HG02623 (cell line): Measurements from ENCODE around the gene EDDM3A.
"Not testable (repeated sequence)": the region's sequence is repeated elsewhere in the genome, so short reads cannot be mapped to it uniquely, and the experiment has no call there.

Source experiments
- ATAC-seq: cut with Tn5 transposase; IDR thresholded peaks from one replicate; pipeline ENCODE4 v1.9.1; 2021; ENCODE audit warnings: moderate library complexity; ENCODE audit not compliant: unreplicated experiment

EDDM3A gene

DNA sequence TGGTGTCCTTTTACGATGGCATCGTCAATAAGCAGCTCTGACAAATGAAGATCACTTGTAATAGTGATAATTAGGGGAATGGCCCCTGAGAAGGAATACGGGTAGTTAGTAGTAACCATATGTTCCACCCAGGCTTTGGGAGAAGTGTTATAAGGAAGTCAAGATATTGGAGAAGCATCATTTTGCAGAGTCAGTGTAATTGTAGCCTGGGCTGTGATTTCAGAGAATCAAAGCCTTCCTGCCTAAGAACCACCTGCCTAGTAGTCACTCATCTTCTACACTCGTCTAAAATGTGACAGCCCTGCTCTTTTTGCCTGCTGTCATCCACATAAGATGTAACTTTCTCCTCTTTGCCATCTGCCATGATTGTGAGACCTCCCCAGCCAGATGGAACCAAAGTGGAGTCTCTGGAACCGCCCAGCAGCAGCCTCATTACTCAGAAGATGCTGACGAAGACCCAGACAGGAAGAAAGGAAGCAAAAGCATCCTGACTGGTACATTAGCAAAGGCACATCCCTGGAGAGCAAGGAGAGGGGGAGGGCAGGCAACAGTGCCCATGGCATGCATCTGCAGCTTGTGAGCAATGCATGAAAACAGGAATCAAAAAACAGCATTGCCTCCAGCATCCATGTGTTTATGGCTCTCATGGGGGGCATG lies 12.6 kb upstream of the EDDM3A start:
- ATAC-seq = no peak

DNA sequence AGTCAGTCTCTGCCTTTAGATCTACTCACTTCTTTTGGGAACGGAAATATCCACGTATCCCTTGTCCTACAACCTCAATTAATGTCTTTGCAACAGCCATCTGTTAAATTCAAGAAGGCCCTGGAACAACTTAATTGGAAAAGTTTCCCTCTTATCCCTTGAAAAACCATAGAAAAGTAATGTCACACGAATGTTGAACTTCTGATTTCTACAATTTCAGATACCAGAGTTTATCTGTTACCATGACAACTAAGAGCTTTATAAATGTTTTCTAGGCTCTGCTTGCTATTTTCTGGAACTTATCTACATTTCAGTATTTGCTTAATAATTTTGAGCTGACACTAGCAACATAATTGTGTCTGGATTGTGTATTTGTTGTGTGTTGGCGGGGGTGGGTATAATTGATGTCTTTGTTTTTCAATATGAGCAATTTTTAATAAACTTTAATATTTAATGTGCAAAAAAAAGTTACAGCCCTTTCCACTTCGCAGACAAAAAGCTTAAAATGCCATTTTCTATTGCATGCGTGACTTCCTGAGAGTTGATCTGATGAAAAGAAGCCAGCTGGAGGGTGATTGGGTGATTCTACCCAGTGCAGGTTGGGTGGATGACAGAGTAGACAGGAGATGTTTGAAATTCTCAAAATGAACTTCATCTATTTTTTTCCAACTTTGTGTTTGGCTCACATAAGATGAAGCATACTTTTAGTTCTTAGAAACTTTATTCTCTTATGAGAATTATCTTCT lies 11.8 kb upstream of the EDDM3A start:
- no peak for ATAC-seq

DNA sequence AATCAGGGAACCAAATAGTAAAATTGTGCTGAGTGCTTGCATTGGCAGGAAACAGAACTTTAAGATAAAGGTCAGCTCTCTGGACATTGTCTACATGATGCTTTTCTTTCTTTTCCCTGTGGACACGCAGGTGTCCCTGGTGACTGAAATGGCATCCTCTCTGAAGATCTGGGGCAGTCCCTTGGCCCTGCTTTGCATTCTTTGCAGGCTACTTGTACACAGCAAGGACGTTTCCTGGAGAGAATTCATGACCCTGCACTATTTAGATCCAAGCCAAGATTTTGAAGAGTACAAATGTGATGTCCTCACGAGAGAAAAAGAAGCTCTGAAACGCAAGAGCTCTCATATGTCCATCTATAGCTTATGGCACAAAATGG lies 11.3 kb upstream of the EDDM3A start:
- no peak for ATAC-seq

DNA sequence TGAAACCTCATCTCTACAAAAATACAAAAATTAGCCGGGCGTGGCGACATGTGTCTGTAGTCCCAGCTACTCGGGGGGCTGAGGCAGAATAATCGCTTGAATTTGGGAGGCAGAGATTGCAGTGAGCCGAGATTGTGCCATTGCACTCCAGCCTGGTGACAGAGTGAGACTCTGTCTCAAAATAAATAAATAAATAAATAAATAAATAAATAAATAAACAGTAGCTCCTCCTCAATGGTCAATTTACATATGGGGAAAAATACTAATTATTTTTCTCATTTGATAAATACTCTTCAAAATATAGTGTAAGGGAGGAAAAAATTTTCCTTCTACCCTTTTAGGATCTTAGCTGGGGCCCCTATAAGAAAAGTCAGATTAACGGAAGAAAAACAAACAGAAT lies 7.4 kb upstream of the EDDM3A start:
- not testable (repeated sequence) for ATAC-seq

DNA sequence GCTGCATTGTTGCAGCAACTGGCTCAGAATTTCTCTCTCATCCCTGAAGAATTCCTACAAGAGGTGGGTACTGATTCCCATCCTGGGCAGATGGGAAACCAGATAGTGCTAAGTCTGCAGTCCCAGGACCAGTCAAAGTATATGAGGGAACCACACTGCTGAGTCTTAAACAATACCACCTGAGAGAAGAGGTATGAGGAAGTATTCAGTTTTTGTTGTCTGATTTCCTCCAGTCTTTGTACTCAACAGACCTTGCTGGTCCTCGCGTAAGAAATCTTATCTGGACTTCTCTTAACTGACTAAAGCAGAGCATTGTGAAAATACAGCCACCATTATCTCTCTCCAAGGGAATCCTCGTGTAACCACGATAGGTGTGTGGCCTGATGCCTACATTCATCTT lies 3.6 kb upstream of the EDDM3A start:
- ATAC-seq = no peak

DNA sequence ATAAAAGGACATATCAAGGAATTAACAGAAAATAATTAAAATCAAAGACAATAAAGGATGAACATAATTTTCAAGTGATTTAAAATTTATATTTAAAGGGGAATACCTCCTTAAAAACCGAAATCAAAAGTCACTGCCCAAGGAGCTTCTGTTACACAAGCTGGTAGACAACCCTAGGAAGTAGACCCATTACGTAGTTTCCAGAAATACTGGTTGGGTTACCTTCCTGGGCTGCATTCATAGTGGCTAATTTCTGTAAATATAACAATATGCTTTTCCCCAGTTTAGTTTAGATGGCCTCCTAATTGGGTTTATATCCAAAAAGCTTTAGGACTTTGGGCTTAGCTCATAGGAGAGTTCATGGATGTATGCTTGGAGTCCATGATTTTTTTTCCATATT lies 2.1 kb upstream of the EDDM3A start:
- ATAC-seq = no peak

DNA sequence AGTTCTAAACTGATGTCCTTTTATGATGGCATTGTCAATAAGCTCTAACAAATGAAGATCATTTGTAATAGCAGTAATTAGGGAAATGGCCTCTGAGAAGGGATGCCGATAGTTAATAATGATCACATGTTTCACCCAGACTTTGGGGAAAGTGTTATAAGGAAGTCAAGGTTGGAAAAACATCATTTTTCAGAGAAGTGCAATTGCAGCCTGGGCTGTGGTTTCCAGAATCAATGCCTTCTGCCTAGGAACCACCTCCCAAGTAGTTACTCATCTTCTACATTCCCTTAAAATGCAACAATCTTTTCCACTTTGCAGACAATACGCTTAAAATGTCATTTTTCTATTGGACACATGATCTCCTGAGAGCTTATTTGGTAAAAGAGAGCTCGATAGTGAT lies 879 bp downstream of the EDDM3A start:
- ATAC-seq = no peak

DNA sequence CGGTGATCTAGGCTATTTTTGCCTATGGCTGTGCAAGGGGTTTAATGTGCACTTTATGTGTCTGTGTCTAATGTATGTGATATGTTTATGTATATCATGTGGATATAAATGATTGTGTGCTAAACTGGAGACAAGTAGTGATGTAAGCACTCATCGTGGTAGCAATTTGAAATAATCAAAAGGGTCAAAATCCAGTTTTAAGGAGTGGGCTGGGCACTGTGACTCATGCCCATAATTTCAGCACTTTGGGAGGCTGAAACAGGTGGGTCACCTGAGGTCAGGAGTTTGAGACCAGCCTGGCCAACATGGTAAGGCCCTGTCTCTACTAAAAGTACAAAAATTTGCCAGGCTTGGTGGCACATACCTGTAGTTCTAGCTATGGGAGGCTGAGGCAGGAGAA lies 2.8 kb downstream of the EDDM3A start:
- ATAC-seq = no peak

DNA sequence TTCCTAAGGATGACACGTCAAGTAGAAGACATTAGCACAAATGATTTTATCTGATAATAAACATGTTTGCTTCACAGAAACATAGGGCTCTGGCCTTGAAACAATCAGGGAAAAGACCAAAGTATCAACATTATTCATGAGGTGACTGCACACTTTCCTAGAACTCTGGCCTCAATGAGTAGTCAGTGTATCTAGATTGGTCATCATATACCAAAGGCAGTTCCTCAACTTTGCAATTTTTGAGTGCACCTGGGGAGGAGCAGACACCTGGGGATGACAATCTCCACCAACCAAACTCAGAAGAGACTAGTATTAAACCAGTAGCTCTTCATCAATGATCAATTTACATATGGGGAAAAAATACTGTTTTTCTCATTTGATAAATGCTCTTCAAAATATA lies 4.5 kb downstream of the EDDM3A start:
- no peak for ATAC-seq

DNA sequence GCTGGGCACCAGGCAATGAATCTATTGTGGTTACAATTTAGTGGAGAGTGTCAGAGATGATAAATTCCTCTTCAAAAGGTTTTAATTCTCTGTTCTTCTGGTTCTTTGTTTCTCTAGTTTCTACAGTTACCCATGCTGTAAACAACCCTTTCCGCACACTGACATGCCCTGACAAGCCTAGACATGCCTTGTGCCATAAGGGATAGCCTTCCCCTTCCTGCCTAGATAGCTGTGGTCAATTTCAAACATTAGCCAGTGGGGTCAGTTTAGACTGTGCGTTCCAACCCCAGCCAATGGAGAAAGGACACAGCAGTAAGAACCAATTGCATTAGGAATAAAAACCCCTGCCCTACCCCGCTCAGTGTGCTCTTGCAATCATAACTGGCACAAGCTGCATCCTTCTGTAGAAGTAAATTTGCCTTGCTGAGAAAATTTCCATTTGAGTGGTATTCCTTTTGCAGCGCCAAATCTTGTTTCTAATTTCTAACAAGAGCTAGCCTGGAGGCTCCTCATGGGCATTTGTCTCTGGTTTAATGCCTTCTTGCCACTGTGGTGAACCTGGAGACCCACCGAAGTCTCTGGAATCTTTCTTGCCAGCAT lies 6.4 kb downstream of the EDDM3A start:
- no peak for ATAC-seq

DNA sequence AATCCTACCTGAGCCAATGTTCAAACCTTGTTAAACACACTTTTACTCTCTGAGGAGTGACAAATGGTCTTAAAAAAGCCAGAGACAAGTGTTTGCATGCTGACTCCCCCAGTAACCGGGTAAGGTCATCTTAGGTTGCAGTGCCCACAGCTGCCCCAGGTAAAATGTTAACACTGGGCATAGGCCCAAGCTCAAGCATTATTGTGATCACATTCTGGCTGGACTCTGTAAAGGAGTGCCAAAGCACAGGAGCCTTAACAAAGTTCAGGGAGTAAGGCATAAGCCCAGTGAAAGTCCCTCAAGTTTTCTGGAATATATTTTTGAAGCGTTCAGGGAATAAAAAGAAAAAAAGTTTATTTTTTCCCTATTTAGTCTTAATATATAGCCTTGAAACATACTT lies 8.6 kb downstream of the EDDM3A start:
- ATAC-seq = no peak

DNA sequence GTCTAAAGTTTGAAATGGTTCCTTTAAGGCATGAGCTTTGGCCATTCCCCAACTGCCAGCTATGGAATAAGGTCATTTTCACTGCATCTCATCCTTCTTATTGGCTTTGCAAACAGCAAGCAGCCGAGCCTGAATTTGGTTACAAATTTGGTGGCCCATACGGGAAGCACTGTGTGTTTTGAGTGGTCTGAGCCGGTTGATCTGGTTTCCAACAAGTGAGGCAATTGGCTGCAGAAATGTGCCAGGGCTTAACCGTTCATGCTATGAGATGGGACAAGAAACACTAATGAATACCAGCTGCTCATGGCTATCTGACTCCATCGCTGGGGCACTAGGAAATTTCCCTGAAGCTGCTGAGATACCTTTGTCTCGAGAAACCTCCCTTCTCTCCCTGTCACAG lies 9.3 kb downstream of the EDDM3A start:
- ATAC-seq = no peak

DNA sequence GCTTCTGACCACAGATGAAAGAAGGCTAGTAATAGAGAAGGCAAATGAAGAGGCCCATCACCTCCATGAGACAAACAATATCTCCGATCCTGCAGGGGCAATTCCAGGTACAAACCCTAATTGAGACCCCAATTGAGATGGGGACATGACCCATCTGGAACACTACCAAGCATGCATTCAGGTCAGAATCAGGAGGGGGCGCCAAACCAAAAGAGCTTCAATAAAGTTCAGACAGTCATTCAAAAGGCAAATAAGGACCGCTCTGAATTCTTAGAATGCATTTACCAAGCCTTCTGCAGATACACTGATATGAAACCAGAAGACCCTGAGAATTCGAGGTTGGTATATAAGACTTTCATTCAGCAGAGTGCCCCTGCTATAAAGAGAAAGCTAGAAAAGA lies 12.3 kb downstream of the EDDM3A start:
- no peak for ATAC-seq

DNA sequence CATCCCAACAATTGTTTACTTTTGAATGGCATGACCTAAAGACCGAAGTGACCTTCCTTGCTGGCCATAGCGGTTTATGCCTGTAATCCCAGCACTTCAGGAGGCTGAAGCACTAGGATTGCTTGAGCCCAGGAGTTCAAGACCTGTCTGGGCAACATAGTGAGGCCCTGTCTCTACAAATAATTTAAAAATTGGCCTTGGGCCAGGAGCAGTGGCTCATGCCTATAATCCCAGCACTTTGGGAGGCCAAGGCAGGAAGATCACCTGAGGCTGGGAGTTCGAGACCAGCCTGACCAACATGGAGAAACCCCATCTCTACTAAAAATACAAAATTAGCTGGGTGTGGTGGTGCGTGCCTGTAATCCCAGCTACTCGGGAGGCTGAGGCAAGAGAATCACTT lies 13.8 kb downstream of the EDDM3A start:
- not testable (repeated sequence) for ATAC-seq

DNA sequence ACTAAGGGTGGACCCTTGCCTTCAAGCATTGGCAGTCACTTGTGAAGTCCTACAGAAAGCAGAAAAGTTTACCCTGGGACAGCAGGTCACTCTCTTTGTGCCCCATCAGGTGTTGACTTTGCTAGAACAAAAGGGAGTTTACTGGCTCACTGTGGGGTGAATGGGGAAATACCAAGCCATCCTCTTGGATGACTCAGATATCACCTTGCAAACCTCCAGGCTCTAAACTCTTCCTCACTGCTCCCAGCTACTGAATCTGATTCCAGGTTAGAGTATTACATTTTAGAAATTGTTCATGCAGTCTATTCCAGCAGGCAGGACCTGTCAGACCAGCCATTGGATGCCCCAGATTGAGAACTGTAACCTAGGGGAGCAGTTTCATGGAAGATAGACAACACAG lies 15.3 kb downstream of the EDDM3A start:
- ATAC-seq = no peak

DNA sequence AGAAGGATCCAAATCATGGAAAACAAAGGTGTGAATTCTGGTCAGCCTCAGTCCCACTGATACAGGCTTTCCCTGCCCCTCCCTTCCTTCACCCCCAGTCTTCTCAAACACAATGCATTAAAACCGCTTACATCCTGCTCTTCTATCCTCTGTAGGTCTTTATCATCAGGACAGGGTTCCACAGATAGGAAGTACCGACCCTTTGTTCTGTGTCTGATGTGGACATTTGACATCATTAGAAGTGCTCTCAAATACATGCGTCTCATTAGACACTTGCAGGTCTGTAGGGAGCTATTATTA lies 22.9 kb downstream of the EDDM3A start:
- ATAC-seq = no peak

DNA sequence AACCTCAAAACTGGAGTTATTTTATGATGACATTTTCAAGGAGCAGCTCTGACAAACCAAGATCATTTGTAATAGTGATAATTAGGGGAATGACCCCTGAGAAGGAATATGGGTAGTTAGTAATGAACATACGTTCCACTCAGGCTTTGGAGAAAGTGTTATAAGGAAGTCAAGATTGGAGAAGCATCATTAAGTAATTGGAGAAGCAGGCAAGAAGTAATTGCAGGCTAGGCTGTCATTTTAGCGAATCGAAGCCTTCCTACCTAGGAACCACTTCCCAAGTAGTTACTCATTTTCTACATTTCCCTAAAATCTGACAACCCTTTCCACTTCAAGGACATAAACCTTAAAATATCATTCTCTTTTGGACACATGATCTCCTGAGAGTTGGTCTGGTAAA lies 23.7 kb downstream of the EDDM3A start:
- ATAC-seq = no peak

DNA sequence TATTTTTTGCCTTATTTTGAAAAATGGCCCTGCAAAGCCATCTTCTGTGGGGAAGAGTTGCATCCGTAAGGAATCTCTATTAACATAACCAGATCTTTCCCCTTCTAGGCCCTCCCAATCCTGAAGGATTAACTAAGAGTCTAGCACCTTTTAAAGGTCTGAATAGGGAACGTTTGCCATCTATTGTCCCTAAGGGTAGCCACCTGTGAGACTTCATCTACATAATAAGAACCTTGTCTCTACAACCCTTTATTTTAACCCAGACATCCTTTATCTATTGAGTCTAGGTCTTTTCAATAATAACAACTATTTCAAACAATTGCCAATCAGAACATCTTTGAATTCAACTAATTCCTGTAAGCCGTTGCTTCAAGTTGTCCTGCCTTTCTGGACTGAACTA lies 27.0 kb downstream of the EDDM3A start:
- no peak for ATAC-seq

DNA sequence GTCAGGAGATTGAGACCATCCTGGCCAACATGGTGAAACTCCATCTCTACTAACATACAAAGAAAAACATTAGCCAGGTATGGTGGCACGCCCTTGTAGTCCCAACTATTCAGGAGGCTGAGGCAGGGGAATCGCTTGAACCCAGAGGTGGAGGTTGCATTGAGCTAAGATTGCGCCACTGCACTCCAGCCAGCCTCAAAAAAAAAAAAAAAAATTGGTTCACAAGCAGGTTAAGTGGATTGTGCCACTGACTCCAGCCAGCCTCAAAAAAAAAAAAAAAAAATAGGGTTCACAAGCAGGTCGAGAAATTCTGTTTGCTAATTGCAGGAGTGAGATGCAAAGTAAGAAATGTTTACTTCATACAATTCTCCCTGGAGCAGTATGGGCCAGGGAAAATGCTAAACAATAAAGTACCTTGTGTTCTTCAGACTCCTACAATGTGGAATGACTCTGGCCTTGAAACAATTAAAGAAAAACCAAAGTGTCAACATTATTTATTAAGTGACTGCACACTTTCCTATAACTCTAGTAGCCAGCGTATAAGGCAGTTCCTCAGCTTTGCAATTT lies 28.7 kb downstream of the EDDM3A start:
- ATAC-seq = no peak

DNA sequence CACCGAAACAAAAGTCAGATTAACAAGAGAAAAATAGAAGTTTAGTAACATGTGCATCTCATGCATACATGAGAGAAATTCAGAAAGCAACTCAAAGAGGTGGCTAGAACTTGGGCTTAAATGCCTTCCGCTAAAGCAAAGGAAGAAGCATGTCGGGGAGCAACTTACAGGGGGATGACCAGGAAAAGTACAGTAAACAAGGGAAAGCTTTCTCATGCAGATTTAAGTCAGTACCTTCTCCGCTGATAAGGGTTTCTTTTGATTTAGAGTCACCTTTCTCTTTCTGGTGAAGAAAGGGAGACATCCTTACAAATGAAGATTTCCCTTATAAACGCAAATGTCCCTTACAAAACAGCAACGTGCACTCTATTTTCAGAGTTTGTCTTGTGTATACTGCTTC lies 29.4 kb downstream of the EDDM3A start:
- no peak for ATAC-seq

DNA sequence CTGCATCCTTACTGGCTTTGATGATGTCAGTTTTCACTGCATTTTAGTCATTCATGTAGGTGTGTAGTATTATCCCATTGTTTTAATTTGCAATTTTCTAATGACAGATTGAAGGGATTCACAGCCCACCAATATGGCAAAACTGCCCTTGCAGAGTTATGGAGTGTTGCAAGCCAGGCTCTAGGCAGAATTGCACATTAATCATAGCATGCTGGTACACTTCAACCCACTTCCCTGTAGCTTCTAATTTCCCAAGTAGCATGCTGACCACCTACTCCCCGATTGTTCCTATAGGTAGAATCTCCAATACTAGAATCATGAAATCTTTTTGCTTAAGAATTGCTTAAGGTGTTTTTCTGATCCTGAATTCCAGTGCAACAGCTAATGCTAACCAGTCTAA lies 30.2 kb downstream of the EDDM3A start:
- no peak for ATAC-seq

DNA sequence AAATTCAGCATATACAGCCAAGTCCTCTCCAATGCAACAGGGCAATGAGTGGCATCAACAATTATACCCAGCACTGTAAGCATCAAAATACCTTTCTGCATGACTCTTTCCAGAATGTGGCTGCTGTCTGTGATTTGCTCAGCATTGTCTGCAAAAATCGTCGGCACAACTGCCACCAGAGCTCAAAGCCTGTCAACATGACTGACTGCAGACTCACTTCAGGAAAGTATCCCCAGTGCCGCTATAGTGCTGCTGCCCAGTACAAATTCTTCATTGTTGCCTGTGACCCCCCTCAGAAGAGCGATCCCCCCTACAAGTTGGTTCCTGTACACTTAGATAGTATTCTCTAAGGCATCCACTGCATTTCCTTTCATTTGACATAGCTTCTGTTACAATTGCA lies 36.1 kb downstream of the EDDM3A start:
- no peak for ATAC-seq
